Stomach (tissue), 9 donors: Measurements from ENCODE around the gene RICTOR. TPM values are rescaled to one million over a fixed set of nuclear protein-coding genes. Genes with fewer than 3 reads are reported as not detected.

Experiments
- DNase-seq, 2 donors: peaks; one replicate each; pipeline versions ENCODE4 v3.0.0 to v3.0.0-alpha.2; 2013 to 2019
- H3K27ac ChIP-seq, 5 donors: fragments of 200-600 bp in 4 of 5; sonication (generic) in 4 of 5; one replicate each; pipeline ENCODE4 v1.5.1; 2013 to 2019; ENCODE audit warnings: mild to moderate bottlenecking in 1 of 5, moderate library complexity in 1 of 5
- H3K27me3 ChIP-seq, 3 donors: fragments of 200-600 bp; sonication (generic); one replicate each; pipeline ENCODE4 v1.5.1; 2017 to 2019; ENCODE audit warnings: mixed run types in 1 of 3
- H3K36me3 ChIP-seq, 4 donors: fragments of 200-600 bp; sonication (generic); 1 replicate in 3 of 4; 2 replicates in 1 of 4; pipeline ENCODE4 v1.5.1; 2016 to 2019
- H3K4me1 ChIP-seq, 4 donors: fragments of 200-600 bp; sonication (generic); one replicate each; pipeline ENCODE4 v1.5.1; 2016 to 2019
- H3K4me3 ChIP-seq, 4 donors: fragments of 200-600 bp; sonication (generic) in 3 of 4; one replicate each; pipeline ENCODE4 v1.5.1; 2016 to 2019; ENCODE audit warnings: mild to moderate bottlenecking in 1 of 4
- H3K9me3 ChIP-seq, 4 donors: fragments of 200-600 bp; sonication (generic); one replicate each; pipeline ENCODE4 v1.5.1; 2016 to 2019
- EP300 ChIP-seq: sonication (generic); formaldehyde crosslinking; IDR thresholded peaks from one replicate; pipeline ENCODE4 v1.6.1; 2017; ENCODE audit warnings: antibody characterized with exemption
- POLR2A ChIP-seq, 4 donors: fragments of 450-650 bp; IDR thresholded peaks; one replicate each; pipeline ENCODE4 v1.6.1; 2016; ENCODE audit warnings: antibody characterized with exemption in 4 of 4, control low read depth in 2 of 4, mild to moderate bottlenecking in 1 of 4, moderate library complexity in 1 of 4
- POLR2AphosphoS5 ChIP-seq, 3 donors: sonication (generic); formaldehyde crosslinking; IDR thresholded peaks; one replicate each; pipeline ENCODE4 v1.6.1; 2016; ENCODE audit warnings: antibody characterized with exemption in 3 of 3
- WGBS, 5 donors: extraction: QIAGEN DNeasy Blood & Tissue Kit in 3 of 5; methylation state at CpG; one replicate each; pipeline versions ENCODE4 v1.1.5 to v1.1.7; 2013 to 2018; 5-methylcytosine and 5-hydroxymethylcytosine counted together
- intact Hi-C: fragments of 100-400 bp; cut with DNase I; formaldehyde crosslinking; loops from one replicate; pipeline ENCODE4 v1.15.1; 2023; ENCODE audit warnings: low total_unique reads
- polyA plus RNA-seq, 3 donors: library from polyadenylated mRNA; stranded (reverse); fragments of 200-250 nt; gene quantifications; one replicate each; pipeline ENCODE4 v1.2.3, GENCODE V29; 2013
- total RNA-seq, 5 donors: library from RNA; depleted of rRNA; stranded (reverse); fragments of >200 nt; gene quantifications; one replicate each; pipeline versions ENCODE4 v1.1.0 to v1.2.3, GENCODE V29; 2014 to 2016
- TF ChIP-seq, protein P1 (sequence below), 7 experiments: fragments of 450-650 bp in 4 of 7; fragments of 200-600 bp in 3 of 7; sonication (generic) in 3 of 7; IDR thresholded peaks; one replicate each; pipeline ENCODE4 v1.5.1; 2016 to 2019; ENCODE audit warnings: antibody characterized with exemption in 7 of 7, control low read depth in 2 of 7, mild to moderate bottlenecking in 1 of 7
- donor health status: healthy with polysubstance abuse.
- donor health status: Bipolar disorder and iron deficiency.
- donor health status: healthy.

Gene RICTOR
- total and polyA plus RNA-seq, 8 donors, result 2.3 to 125 (median 23.8) TPM

GRCh38 chr5:38940230-38940858, 133.9 kb downstream of the RICTOR start:
- Histone ChIP-seq H3K4me1 (no peaks in the 10 kb centered on the region), H3K4me3 (no peak overlapping the region), H3K27me3 (no peaks in the 10 kb centered on the region), H3K9me3 (no peaks in the 10 kb centered on the region), H3K36me3 (peaks cover 13 to 84% (median 82%) of the 10 kb centered on the region in 4 donors), H3K27ac (no peak overlapping the region)
- TF ChIP-seq, protein P1, sequence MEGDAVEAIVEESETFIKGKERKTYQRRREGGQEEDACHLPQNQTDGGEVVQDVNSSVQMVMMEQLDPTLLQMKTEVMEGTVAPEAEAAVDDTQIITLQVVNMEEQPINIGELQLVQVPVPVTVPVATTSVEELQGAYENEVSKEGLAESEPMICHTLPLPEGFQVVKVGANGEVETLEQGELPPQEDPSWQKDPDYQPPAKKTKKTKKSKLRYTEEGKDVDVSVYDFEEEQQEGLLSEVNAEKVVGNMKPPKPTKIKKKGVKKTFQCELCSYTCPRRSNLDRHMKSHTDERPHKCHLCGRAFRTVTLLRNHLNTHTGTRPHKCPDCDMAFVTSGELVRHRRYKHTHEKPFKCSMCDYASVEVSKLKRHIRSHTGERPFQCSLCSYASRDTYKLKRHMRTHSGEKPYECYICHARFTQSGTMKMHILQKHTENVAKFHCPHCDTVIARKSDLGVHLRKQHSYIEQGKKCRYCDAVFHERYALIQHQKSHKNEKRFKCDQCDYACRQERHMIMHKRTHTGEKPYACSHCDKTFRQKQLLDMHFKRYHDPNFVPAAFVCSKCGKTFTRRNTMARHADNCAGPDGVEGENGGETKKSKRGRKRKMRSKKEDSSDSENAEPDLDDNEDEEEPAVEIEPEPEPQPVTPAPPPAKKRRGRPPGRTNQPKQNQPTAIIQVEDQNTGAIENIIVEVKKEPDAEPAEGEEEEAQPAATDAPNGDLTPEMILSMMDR (IDR thresholded peaks at IDR 0.05), result no peak
- no peak for TF ChIP-seq EP300
- no peak for TF ChIP-seq POLR2A (IDR thresholded peaks at IDR 0.05)
- TF ChIP-seq POLR2AphosphoS5 (IDR thresholded peaks at IDR 0.05), result no peak
- DNase-seq, result no peak
- intact Hi-C loops, result no loop called here
- 14 to 46% (median 19%) methylated on average over 2 of the region's 2 CpGs for WGBS, 5 donors

DNA sequence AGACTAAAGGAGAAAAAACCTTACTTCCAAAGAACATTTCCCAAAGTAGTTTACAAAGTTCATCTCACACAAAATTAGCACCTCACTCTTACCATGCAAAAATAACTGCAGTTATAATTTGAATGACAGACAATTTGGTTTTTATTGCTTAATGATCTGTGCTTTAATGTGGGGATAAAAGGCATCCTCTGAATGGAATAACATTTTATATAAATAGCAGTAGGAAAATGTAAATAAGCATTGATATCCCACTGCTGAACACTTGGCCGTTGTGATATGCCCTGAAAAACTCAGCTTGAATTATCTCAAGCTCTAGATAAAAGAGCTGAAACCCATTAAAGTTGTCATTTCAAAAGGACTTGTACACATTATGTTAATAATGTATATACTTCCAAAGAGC, 135.2 kb downstream of the RICTOR start:
- H3K36me3 ChIP-seq, result peaks cover 8 to 84% (median 81%) of the 10 kb centered on the region in 4 donors
- 30 to 61% (median 42%) methylated on average over 1 of the region's 1 CpG for WGBS, 5 donors

GRCh38 chr5:38938424-38938823, 135.8 kb downstream of the RICTOR start:
- DNase-seq, result no peak
- Histone ChIP-seq H3K27me3 (no peaks in the 10 kb centered on the region), H3K27ac (no peak overlapping the region), H3K36me3 (peaks cover 11 to 84% (median 81%) of the 10 kb centered on the region in 4 donors), H3K4me1 (no peaks in the 10 kb centered on the region), H3K4me3 (no peak overlapping the region), H3K9me3 (no peaks in the 10 kb centered on the region)
- TF ChIP-seq, protein P1 (IDR thresholded peaks at IDR 0.05), result no peak
- TF ChIP-seq POLR2A (IDR thresholded peaks at IDR 0.05) (no peak), EP300 (no peak), POLR2AphosphoS5 (IDR thresholded peaks at IDR 0.05) (no peak)
- intact Hi-C loops, result no loop called here
- WGBS, 5 donors, result 84 to 94% (median 88%) methylated on average over 1 of the region's 1 CpG

More for the DNA sequence above, 135.2 kb downstream of the RICTOR start:
- no peak overlapping the region for H3K27ac ChIP-seq
- intact Hi-C loops, result no loop called here
- H3K4me3 ChIP-seq, result no peak overlapping the region
- H3K27me3 ChIP-seq, result no peaks in the 10 kb centered on the region
- no peaks in the 10 kb centered on the region for H3K4me1 ChIP-seq
- TF ChIP-seq, protein P1 (IDR thresholded peaks at IDR 0.05), result no peak
- TF ChIP-seq POLR2AphosphoS5 (IDR thresholded peaks at IDR 0.05) (no peak), EP300 (no peak), POLR2A (IDR thresholded peaks at IDR 0.05) (no peak)
- DNase-seq, result no peak
- no peaks in the 10 kb centered on the region for H3K9me3 ChIP-seq

GRCh38 chr5:38936269-38936668, 137.9 kb downstream of the RICTOR start:
- no peak overlapping the region for H3K4me3 ChIP-seq
- H3K36me3 ChIP-seq, result peaks cover 10 to 82% (median 75%) of the 10 kb centered on the region in 4 donors
- 93 to 97% (median 96%) methylated on average over 6 of the region's 6 CpGs for WGBS, 5 donors
- no peak for TF ChIP-seq EP300
- TF ChIP-seq, protein P1 (IDR thresholded peaks at IDR 0.05), result no peak
- no peak for TF ChIP-seq POLR2AphosphoS5 (IDR thresholded peaks at IDR 0.05)
- TF ChIP-seq POLR2A (IDR thresholded peaks at IDR 0.05), result no peak
- intact Hi-C loops, result no loop called here
- H3K4me1 ChIP-seq, result no peaks in the 10 kb centered on the region
- no peaks in the 10 kb centered on the region for H3K27me3 ChIP-seq
- H3K27ac ChIP-seq, result no peak overlapping the region
- no peak for DNase-seq
- no peaks in the 10 kb centered on the region for H3K9me3 ChIP-seq
